HG02623 (cell line): Measurements from ENCODE around the gene ARSD.
"Not testable (repeated sequence)": the region's sequence is repeated elsewhere in the genome, so short reads cannot be mapped to it uniquely, and the experiment has no call there.

Source experiments
- ATAC-seq: cut with Tn5 transposase; IDR thresholded peaks from one replicate; pipeline ENCODE4 v1.9.1; 2021; ENCODE audit warnings: moderate library complexity; ENCODE audit not compliant: unreplicated experiment

The ARSD gene

GRCh38 chrX:2928583-2929434, at the start of gene ARSD:
TSS of gene ARSD (minus strand) at chrX:2929339. CDS start at chrX:2929275, 64 bp downstream.
- peak; percentile 85 for ATAC-seq

DNA sequence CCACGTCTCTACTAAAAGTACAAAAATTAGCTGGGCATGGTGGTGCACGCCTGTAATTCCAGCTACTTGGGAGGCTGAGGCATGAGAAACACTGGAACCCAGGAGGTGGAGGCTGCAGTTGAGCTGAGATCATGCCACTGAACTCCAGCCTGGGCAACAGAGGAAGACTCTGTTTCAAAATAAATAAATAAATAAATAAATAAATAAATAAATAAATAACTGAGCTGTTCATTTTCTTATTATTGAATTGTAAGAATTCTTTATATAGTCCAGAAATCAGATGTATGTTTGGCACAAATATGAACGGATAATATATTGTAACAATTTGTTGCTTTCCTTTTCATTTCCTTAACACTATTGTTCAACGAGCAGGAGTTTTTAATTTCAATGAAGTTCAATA, 49.5 kb upstream of the ARSD start:
- ATAC-seq = not testable (repeated sequence)

- no peak for ATAC-seq
These were observed 45.8 kb upstream of the ARSD start for GRCh38 chrX:2974961-2975360.

DNA sequence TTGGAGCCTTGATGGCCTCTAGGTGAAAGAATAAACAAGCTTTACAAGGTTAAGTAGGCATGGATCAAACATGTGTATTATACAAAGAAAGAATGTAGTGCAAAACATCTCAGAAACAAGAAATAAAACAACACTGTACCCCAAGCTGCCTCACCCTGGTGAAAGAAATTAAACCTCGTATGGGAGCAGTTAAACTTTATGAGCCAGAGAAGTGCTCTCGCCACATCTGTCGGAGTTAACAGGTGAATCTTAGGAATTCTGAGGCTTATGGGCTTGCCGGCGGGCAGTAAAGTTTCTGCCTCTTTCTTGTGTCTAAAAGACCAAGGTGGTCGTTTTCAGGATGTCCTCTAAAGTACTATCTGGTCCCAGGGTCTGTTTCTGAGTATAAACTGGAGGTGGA, 43.3 kb upstream of the ARSD start:
- ATAC-seq = no peak

GRCh38 chrX:2969021-2969420, 39.9 kb upstream of the ARSD start:
- no peak for ATAC-seq

GRCh38 chrX:2967998-2968909, 39.1 kb upstream of the ARSD start:
- ATAC-seq = no peak

DNA sequence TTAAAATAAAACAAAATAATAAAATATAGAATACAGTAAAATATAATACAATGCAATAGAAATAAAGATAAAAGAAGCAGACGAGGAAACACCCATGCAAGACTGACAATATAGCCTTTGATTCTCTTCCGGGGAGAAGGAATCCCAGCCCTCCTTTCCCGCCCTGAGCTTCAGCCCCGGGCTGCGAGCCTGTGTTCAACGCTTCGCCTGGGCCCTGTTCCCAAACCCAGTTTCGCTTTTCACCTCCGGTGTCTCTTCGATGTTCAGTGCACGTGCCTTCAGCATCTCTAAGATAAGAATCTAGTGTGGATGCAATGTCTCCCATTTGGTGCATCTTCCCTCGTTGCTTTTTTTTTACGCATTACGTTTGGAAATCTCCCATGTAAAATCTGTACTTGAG, 38.4 kb upstream of the ARSD start:
- no peak for ATAC-seq

- no peak for ATAC-seq
These were observed 37.9 kb upstream of the ARSD start for GRCh38 chrX:2967012-2967411.

DNA sequence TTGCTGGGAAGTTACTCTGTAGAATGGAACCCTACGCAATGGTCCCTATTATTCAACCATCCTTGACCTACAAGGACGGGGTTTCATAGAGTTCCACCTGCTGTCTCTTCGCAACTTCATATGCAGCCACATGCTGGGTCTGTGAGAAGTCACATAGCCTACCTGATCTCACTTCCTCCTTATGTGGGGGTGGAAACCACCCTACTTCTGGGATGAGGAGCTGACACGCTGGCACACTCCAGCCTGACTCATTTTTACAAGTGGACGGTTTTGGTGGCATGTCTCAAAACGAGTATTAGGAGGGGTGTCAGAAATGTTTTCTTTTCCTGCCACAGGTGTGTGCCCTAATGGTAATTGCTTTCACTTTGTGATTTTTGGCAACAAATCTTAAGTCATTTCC, 36.8 kb upstream of the ARSD start:
- ATAC-seq = peak; percentile 70

DNA sequence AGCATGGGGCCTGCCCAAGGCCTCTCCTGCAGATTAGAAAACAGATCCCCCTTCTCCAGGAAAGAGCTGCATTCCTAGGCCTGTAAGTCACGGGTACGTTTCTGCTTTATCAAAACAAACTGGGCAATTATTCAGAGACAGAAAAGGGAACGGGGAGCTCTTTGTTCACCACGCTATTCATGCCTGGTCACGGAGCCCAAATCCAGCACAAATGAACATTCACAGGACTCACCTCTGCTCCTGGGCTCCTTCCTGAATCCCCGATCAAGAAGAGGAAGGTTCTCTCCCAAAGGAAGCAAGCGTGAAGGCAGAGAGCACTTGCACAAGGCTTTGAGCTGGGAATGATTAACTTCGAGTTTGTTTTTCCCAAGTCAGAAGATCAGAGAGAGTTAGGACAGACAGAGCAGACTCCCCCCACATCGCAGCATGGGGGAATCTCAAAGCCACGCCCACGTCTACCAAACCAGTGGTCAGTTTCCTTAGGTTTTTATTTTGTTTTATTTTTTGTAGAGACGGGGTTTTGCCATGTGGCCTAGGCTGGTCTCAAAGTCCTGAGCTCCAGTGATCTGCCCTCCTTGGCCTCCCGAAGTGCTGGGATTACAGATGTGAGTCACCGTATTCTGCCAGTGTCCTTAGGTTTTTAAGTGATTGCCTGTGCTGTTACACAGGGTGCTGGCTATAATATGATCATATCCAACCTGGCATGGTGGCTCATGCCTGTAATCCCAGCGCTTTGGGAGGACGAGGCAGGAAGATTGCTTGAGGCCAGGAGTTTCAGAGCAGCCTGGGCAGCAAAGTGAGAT, 35.1 kb upstream of the ARSD start:
- ATAC-seq = not testable (repeated sequence)

GRCh38 chrX:2963449-2963848, 34.3 kb upstream of the ARSD start:
- ATAC-seq = not testable (repeated sequence)

GRCh38 chrX:2962381-2962780, 33.2 kb upstream of the ARSD start:
- no peak for ATAC-seq

GRCh38 chrX:2960861-2961515, 31.8 kb upstream of the ARSD start:
- ATAC-seq = no peak

DNA sequence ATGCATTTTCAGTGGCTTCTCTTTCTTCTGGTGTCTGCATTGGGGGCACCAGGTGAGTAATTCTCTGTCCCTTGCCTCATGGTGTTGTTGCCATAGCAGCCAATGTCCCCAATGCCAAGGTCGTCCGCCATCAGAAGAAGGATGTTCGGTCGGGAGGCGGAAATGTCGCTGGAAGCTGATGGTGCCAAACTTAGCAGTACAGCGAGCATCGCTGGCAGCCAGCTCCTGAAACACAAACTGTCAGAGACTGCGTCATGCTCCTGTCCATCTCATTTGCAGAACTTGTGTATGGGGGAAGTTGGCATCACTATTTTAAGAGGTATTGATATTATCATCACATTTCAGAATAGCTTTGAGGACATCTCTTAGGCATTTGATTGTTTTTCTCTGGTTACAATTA, 29.1 kb upstream of the ARSD start:
- ATAC-seq = no peak

DNA sequence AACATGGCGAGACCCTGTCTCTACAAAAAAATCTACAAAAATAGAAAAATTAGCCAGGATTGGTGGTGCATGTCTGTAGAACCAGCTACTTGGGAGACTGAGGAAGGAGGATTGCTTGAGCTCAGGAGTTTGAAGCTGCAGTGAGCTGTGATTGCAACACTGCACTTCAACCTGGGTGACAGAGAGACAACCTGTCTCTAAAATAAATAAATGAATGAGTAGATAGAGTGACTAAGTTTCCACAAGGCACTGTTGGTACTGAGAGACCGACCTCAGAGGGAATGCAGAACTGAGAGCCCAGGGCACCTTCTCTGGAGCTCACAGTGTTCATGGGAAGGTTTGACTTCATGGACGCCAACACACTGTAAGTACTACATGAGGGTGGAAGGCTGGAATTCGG, 26.7 kb upstream of the ARSD start:
- no peak for ATAC-seq

- ATAC-seq = no peak
These were observed 26.1 kb upstream of the ARSD start for GRCh38 chrX:2955281-2955680.

GRCh38 chrX:2954541-2954940, 25.4 kb upstream of the ARSD start:
- ATAC-seq = no peak

GRCh38 chrX:2937942-2938341, 8.8 kb upstream of the ARSD start:
- not testable (repeated sequence) for ATAC-seq

GRCh38 chrX:2934715-2935710, 5.9 kb upstream of the ARSD start:
- no peak for ATAC-seq
